Measurements from ENCODE around the gene GHDC.
"Not testable (repeated sequence)": the region's sequence is repeated elsewhere in the genome, so short reads cannot be mapped to it uniquely, and the experiment has no call there.

The GHDC gene

DNA sequence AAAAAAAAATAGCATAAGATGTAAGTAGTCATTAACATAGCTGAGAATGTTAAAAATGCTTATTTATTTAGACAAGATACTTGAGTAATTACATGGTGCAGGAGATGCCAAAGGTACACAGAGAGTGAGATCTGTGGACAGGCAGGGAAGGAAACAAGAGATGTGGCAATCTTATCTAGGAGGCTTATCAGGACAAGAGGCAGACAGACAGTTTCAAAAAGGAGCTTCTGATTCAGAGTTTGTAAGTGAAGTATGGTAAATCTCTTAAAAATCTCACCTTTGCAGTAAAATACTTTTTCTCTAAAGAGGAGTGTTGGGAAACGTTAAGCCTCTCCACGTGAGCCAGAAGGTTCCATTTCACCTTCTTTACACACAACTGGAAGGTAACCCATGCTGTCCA is 19.9 kb upstream of the GHDC start:
- no peak overlapping the region for H3K27ac ChIP-seq
- TF ChIP-seq, protein P1, sequence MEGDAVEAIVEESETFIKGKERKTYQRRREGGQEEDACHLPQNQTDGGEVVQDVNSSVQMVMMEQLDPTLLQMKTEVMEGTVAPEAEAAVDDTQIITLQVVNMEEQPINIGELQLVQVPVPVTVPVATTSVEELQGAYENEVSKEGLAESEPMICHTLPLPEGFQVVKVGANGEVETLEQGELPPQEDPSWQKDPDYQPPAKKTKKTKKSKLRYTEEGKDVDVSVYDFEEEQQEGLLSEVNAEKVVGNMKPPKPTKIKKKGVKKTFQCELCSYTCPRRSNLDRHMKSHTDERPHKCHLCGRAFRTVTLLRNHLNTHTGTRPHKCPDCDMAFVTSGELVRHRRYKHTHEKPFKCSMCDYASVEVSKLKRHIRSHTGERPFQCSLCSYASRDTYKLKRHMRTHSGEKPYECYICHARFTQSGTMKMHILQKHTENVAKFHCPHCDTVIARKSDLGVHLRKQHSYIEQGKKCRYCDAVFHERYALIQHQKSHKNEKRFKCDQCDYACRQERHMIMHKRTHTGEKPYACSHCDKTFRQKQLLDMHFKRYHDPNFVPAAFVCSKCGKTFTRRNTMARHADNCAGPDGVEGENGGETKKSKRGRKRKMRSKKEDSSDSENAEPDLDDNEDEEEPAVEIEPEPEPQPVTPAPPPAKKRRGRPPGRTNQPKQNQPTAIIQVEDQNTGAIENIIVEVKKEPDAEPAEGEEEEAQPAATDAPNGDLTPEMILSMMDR (conservative IDR thresholded peaks at IDR 0.05) = no peak

GRCh38 chr17:42212382-42212781 is 18.1 kb upstream of the GHDC start:
- H3K27ac ChIP-seq = no peak overlapping the region
- TF ChIP-seq, protein P1 (conservative IDR thresholded peaks at IDR 0.05) = no peak

GRCh38 chr17:42211921-42212341 is 17.6 kb upstream of the GHDC start:
- H3K27ac ChIP-seq = not testable (repeated sequence)

DNA sequence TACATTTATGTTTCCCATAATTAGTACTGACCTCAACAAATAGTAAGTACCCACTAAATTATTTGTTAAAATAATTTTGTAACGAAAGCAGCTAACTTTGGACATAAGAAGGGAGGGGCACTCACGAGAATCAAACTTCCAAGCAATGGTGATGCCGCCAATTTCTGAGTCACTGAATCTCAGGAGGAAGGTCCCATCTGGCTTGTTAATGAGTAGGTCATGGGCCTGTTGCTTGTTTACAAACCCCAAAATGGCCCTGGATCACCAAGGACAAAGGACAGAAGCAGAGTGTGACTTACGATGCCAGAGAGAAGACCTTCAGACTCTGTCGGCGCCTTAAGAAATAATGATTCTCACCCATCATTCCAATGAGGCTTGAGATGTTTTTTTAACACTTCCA is 15.8 kb upstream of the GHDC start:
- TF ChIP-seq, protein P1 (conservative IDR thresholded peaks at IDR 0.05) = no peak
- no peak overlapping the region for H3K27ac ChIP-seq

DNA sequence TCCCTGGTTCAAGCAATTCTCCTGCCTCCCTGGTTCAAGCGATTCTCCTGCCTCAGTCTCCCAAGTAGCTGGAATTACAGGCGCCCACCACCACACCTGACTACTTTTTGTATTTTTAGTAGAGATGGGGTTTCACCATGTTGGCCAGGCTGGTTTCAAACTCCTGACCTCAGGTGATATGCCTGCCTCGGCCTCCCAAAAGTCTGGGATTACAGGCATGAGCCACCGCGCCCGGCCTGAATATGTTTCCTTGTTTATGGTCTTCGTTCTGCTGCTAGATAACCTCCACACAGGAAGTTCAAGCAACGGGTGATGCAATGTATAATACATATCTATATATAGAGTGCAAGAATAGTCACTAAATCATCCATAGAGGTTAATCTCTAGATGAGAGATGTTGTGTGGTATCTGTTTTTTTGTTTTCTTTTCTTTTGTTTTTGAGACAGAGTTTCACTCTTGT is 11.9 kb upstream of the GHDC start:
- H3K27ac ChIP-seq = not testable (repeated sequence)

DNA sequence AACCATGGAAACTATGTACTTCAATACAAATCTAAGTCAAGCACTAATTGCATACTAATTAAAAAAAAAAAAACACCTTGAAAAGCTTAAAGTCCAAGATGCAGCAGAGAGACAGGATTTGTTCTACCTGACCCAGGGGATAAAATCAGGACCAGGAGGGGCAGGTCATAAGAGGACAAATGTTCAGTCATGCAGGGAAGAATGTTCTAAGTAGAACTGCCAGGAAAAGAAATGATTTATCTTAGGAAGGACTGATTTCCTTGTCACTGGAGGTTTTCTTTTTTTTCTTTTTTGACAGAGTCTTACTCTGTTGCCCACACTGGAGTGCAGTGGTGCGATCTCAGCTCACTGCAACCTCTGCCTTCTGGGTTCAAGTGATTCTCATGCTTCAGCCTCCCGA is 9.1 kb upstream of the GHDC start:
- H3K27ac ChIP-seq = no peak overlapping the region
- TF ChIP-seq, protein P1 (conservative IDR thresholded peaks at IDR 0.05) = no peak

DNA sequence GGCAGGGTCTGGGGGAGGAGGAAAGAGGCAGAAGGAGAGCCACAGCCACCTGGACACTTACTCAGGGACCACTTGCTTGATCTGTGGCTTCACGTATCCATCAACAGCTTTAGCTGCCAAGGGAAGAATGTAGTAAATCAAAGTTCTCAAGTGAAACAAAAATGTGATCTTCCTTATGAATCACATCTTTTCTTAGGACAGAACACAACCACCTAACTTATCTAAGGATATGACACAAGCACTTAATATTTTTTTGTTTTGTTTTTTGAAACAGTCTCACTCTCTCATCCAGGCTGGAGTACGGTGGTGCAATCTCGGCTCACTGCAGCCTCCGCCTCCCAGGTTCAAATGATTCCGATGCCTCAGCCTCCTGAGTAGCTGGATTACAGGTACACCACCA is 8.4 kb upstream of the GHDC start:
- no peak overlapping the region for H3K27ac ChIP-seq
- TF ChIP-seq, protein P1 (conservative IDR thresholded peaks at IDR 0.05) = no peak

GRCh38 chr17:42202159-42202558 is 7.9 kb upstream of the GHDC start:
- TF ChIP-seq, protein P1 (conservative IDR thresholded peaks at IDR 0.05) = no peak
- H3K27ac ChIP-seq = no peak overlapping the region

- TF ChIP-seq, protein P1 (conservative IDR thresholded peaks at IDR 0.05) = no peak
- peak overlapping the region; percentile 51 for H3K27ac ChIP-seq
Measured at GRCh38 chr17:42201458-42201772, 7.1 kb upstream of the GHDC start.

Data from VCaP (cell line).